ENCODE data around the gene TP53BP1.

TP53BP1 gene

DNA sequence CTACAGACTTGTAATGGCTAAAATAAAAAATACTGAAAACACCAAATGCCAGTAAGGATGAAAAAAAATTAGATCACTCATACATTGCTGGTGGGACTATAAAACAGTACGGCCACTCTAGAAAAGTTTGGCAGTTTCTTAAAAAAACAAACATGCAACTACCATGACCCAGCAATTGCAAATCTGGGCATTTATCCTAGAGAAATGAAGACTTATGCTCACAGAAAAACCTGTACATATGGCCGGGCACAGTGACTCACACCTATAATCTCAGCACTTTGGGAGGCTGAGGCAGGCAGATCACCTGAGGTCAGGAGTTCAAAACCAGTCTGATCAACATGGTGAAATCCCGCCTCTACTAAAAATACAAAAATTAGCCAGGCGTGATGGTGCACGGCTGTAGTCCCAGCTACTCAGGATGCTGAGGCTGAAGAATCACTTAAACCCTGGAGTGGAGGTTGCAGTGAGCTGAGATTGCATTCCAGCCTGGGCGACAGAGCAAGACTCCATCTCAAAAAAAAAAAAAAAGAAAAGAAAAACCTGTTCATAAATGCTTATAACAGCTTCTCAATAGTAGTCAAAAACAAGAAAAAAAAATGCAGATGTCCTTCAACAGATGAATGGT is 5.6 kb downstream of the TP53BP1 start:
- DNase-seq, result no peak

DNA sequence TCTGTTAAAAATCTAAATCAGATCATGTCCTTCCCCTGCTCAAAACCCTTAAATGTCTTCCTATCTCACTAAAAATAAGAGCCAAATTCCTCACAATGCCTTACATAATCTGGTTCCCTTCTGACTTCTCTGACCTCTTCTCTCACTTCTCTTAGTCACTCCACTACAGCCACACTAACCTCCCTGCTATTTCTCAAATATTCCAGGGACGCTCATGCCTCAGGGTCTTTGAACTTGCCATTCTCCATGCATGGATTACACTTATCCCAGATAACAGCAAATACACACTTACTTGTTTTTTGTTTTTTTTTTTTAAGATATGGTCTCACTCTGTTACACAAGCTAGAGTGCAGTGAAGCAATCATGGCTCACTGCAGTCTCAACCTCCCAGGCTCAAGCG is 8.5 kb downstream of the TP53BP1 start:
- DNase-seq, result no peak

DNA sequence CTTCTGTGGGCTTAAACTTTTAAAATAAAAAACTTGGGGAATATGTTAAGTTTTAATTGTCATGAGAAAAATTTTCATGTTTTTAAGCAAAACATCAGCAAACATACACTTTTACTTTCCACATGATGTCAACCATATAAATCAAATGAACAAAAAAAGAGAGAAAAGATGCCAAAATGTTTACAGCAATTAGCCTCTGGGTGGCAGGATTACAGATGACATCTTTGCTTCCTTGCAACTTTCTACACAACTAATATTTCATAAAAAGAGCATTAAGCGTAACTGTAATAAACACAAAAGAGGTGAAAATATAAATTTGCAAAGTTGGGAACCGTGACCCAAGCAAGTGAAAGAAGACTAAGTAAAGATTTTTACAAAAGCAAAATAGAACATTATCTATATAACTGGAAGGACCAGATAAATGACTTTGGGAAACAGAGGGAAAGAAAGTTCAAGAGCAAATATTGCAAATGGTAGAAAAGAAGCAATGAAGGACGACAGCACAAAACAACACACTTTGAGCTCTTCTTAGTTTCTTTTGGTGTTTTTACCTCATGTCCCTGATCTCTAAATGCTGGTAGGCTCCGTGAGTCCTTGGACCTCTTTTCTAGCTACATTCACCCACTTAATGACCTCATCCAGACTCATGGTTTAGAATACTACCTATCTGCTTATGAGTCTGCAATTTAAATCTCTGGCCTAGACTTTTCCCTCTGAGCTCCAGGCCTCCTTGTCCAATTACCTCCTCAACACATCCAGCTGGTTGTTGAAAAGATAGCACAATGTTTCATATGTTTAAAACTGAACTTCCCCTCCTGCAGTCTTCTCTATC is 9.4 kb downstream of the TP53BP1 start:
- DNase-seq, result peak in 3 of 6 experiments; percentile 17 to 27 (median 17)

DNA sequence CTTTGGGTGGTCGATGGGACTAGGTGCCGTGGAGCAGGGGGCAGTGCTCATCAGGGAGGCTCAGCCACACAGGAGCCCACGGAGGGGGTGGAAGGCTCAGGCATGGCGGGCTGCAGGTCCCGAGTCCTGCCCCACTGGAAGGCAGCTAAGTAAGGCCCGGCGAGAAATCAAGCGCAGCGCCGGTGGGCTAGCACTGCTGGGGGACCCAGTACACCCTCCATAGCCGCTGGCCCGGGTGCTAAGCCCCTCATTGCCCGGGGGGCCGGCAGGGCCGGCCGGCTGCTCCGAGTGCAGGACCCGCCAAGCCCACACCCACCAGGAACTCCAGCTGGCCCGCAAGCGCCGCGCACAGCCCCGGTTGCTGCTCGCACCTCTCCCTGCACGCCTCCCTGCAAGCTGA is 19.1 kb downstream of the TP53BP1 start:
- DNase-seq, result no peak

DNA sequence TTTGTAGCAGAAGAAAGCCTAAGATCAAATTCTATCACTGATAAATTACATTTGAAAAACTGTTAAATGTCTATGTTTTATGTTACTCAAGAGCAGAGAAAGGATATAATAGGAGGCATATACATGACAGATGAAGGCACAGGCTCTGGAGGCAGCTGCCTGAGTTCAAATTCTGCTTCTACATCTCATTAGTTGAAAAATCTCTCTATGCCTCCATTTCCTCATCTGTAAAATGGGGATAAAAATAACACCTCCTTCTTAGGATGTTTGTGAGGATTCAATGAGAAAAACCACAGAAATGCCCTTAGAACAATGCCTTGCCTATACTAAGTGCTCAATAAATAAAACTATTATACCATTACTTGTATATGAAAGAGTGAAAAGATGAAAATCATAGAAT is 21.0 kb downstream of the TP53BP1 start:
- DNase-seq, result no peak

DNA sequence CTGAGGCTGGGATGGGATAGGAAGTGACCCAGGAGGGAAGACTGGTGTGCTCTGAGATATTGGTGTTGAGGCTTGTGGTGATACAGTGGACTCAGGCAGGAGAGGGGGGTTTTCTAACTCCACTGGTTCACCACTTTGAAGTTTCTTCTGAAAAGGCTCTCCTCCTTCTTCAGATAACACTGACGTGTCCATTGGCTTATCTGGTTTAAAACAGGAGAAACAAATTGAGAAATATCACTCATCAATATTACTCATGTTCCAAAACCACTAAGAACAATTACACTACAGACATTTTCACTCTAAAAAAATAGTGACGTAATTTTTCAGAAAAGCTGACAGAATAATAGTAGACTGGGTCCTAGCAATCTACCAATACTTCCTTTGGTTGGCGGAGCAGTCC is 23.1 kb downstream of the TP53BP1 start:
- DNase-seq, result no peak

DNA sequence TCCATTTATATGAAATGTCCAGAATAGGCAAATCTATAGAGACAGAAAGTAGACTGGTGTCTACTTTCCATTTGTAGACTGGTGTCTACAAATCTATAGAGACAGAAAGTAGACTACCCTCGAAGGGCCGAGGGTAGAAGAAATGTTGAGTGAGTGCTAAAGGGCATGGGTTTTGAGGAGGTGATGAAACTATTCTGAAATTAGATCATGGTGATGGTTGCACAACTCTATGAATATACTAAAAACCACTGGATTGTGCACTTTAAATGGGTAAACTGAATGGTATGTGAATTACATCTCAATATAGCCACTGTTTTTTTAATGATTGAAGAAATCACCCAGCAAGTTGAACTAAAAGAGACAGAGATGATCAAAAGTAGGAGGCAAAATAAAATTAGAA is 27.9 kb downstream of the TP53BP1 start:
- no peak for DNase-seq

DNA sequence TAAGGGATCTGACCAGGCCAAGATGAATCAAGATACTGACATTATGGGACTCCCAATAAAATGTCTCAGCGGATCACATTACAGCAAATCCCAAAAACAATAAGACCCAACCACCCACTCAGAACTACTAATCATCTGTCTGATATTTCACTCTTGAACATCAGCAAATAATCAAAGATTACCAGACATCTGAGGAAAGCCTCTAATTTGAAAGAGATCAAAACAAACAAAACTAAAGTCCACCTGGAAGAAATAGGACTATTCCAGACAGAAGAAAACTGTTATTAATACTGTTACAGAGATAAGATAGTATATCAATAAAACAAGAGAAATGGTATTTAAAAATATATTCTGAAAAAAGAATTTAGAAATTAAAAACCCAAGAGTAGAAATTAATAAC is 29.0 kb downstream of the TP53BP1 start:
- DNase-seq, result no peak

DNA sequence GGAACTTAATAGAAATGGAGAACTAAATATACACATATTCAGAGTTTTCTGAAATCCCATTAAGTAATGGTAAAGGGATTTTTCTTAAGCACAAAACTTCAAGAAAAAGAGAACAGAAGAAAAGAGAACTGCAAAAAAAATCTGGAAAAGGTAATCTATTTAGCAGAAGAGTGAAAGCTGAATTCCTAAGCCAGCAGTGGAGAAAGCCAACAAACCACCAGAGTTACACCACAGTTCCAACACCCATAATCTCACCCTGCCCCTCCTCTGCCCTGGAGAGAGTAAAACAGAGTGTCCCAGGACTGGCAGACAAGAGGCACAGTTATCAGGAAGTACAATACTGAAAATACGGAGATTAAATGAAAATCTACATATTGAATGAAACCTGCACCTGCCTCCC is 29.4 kb downstream of the TP53BP1 start:
- DNase-seq, result no peak

DNA sequence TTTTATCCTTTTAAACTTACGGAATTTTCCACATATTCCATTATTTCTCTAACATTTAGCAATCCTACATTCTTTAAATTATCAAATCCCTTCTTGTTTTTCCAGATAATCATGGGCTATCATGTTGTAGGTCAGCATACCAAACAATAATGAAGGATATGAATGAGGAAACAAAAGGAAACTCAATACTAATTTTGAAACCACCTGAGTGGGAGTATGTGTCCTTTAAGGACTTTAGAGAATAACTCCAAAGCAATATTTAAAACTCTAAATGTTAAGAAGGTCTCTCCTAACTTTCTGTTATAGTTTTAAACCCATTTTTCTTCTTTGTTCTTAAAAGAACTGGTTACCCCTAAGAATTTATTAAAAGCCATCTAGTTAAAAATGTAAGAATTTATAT is 43.0 kb downstream of the TP53BP1 start:
- DNase-seq, result no peak

DNA sequence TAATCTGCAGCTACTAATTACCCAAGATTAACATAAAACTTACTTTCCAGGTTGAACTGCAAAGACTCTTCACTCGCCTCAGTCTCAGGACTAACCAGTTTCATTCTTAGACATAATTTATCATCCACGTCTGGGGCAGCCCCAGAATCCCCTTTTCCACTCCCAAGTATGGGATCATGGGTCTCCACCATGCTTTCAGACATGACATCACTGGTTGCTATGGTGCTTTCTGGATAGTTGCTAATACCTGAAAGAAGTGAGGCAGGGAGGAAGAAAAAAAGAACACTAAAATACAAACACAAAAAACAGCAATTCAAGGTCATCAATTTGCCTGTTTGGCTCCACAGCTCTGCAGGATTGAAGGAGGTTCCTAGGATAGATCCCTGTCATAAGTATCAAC is 46.6 kb downstream of the TP53BP1 start:
- DNase-seq, result no peak

DNA sequence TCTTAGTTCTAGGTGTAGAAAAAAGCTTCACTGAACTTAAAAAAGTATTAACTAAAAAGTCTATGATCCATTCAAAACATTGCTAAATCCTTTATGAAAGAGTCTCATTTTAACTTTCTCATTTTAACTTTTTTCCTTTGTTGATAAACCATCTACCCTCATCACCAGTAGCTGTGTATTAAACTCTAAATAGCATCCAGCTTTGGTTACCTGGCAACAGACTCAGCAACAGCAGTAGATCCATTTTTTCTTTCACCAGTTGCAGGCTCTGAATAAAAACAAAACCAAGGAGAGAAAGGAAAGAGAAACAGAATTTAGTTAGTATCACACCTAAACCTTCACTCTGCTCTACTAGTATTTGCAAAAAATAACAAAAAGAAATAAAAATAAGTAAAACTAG is 51.6 kb downstream of the TP53BP1 start:
- DNase-seq, result no peak

DNA sequence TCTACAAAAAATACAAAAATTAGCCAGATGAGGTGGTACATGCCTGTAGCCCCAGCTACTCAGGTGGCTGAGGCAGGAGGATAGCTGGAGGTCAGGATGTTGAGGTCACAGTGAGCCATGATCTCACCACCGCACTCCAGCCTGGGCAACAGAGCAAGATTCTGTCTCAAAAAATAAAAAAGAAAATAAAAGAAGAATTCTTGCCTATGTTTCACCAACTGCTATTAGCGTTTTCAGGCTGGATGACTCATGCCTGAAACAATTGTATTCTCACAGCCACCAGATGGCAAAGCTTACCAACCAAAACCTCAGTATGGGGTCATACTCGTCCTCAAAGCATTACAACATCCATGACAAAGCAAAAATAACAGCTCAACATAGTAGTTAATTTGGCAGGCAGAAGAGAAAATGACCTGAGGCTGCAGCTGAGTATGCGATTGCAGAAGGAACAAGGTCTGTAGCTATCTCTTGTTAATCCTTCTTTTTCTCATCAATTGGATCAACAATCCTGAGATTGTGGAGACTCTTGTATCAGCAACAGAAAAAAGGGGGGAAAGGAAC is 52.2 kb downstream of the TP53BP1 start:
- peak in 1 of 6 experiments; percentile 4 for DNase-seq

DNA sequence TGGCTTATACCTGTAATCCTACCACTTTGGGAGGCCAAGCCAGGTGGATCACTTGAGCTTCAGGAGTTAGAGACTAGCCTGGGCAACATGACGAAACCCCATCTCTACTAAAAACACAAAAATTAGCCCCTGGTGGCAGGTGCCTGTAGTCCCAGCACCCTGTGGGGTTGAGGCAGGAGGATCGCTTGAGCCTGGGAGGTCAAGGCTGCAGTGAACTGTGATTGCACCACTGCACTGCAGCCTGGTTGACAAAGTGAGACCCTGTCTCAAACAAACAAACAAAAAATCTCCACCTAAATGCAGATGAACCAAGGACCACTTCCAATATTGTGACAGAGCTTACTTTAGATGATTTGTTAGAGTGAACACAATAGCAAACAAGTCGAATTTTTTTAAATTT is 53.7 kb downstream of the TP53BP1 start:
- DNase-seq, result no peak

DNA sequence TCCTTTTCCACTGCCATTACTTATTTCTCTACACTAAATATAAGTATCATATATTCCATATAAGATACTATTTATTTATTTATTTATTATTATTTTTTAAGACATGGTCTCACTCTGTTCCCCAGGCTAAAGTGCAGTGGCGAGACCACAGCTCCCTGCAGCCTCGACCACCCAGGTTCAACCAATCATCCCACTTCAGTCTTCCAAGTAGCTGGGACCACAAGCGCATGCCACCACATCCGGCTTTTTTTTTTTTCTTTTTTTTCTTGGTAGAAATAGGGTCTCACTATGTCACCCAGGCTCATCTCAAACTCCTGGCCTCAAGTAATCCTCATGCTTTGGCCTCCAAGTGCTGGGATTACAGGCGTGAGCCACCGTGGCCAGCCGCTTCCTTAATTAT is 56.6 kb downstream of the TP53BP1 start:
- no peak for DNase-seq

DNA sequence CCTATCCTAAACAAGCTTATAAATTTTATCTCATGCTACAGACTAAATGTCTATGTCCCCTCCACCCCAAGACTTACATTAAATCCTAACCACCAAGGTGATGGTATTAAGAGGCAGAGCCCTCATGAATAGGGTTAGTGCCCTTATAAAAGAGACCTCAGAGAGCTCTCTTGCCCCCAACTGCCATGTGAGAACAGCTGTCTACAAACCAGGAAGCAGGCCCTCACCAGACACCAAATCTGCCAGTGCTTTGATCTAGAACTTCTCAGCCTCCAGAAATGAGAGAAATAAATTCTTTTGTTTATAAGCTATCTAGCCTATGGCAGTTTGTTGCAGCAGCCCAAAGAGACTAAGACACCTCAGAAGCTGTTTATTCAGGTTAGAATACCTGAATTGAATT is 58.5 kb downstream of the TP53BP1 start:
- no peak for DNase-seq

DNA sequence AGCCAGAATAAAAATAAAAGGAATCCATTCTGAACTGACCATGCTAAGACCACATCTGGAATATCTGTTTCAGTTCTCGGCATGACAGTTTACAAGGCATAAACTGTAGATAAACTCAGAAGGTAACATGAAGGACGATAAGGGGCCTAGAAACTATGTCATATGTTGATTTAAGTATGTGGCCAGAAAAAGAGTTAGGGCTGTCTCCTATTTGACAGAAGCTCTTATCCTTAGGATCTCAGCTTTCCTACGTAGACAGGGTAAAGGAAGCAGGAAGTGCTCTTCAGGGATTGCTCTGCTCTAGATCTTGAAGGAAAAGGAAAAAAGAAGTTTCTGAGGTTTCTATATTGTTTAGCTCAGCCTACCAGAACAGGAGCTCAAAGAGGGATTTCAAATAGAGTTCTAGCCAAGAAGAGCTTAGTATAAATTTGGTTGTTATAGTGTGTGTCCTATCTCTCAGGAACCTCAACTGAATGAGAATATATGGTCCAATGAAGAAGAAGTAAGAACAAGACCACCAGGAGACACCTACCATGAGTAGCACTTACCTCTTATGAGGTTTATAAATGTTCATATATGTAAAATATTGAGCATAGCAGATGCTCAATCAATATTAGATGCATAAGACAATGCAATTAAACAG is 59.2 kb downstream of the TP53BP1 start:
- no peak for DNase-seq

DNA sequence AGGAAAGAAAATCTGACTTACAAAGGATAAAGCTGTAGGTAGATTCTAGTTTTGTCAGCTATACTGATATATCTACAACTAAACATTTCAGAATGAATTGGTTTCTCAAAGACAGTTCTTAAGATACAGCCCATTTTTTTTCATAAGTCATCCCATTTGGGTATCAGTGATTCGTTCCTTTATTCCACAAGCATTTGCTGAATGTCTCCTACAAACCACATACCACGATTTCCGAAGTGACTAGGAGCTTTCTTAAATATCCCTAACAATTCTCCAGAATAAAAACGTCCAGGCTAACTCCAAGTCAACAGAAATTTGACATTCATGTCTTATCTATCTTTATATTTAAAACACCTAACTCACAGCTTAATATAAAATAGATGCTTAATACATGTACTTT is 59.8 kb downstream of the TP53BP1 start:
- DNase-seq, result no peak

DNA sequence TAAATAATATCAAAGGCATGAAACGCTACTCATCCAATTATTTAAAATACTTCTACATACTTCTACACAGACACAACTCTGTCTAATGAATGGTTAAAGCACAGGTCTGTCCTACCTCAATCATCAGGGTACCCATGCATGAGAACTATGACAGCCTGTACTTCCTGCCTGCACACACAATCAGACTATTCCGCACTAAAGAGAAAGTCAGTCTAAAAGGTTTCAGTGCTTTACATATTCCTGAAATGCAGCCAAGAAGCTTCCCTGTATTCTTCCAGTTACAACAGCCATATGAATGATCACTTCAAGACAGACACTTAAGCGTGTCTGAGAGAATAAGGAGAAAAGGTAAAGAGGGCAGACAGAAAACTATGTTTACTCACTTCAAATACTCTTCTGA is 63.3 kb downstream of the TP53BP1 start:
- DNase-seq, result no peak

DNA sequence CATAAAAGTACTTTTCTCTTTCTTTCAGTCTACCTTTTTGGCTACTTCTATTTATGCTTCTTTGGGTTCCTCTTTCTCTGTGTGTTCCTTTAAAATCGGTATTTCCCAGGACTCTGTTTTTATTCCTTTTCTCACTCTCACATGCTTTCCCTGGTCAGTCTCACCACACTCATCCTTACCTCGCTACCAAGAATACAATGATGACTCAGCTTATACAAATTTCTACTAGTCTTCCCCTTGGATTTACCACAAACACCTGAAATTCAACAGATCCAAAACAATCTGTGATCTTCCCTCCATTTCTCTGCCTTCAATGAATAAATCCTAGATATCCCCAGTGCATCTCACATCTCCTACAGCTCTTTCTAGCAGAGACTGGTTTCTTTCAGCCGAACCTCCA is 69.2 kb downstream of the TP53BP1 start:
- DNase-seq, result no peak

DNA sequence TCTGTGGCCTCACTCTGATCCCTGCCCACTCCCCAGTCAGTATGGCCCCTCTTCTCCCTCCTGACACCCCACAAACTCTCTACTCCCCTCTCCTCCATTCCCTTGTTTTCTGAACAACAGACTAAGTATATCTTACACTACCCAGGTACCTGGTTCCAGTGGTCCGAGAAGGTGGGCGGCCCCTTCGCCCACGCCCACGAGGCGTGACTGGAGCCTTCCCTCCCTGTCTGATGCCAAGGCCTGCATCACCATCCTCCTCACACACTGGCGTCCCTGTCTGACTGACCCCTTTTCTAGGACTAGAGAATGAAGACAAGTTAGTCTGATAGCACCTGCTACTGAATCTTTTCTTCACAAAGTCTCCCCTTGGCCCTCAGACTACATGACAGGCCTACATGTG is 72.1 kb downstream of the TP53BP1 start:
- no peak for DNase-seq

DNA sequence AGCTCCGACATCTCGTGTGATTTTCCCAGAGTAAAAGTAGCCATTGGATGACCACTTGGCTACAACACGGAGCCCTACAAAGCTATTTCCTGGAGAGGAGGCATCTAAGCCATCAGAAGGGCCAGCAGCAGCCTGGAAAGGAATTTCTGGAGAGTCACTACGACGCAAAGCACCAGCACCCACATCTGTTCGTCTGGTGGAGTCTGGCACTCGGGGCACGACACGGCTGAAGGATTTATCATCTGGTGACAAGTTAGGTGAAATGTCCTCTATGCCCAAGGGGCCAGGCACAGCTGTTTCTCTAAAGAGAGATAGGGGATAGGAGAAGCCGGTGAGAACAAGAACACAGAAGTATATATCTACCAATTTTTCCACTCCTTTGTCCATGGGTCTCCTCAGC is 72.5 kb downstream of the TP53BP1 start:
- no peak for DNase-seq

DNA sequence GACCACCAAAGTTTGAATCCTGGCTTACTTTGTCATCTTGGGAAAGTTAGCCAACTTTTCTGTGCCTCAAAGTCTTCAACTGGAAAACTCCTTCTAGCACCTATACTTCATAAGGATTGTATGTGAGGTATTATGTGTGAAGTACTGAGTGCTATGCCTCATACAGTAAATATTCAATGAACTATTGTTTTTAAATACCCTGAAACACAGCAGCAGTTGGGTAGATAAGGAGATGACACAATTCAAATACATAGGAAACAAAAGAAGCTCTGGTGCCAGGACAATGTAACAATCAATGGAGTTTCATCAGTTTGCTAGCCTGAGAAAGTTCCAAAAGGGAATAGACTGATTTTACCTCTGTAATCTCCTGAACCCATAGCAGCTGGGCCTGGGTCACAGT is 78.8 kb downstream of the TP53BP1 start:
- no peak for DNase-seq

DNA sequence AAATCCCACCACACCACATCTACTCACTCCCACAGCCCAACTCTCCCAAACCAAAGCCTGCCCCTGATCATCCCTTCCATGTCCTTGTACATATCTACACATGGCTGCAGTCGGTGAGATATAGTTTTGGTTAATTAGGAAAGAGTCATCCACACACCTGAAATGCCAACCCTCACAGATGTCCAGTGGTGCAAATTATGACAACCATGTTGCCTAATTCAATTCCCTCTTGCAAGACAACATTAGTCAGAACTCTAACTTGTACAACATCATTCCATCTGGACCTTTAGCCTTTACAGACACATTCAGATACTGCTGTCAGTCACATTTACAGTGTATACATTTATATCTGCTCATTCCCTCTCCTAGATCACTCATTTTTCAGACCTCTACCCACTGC is 80.9 kb downstream of the TP53BP1 start:
- no peak for DNase-seq

Data from stimulated activated naive CD4-positive, alpha-beta T cell (primary cell).